GM21825 (cell line): ENCODE measurements around the gene PSTPIP1.

ENCODE experiments used
- ATAC-seq: cut with Tn5 transposase; IDR thresholded peaks from one replicate; pipeline ENCODE4 v1.9.1; 2021; ENCODE audit warnings: mild to moderate bottlenecking, moderate library complexity; ENCODE audit not compliant: unreplicated experiment

Gene PSTPIP1

DNA sequence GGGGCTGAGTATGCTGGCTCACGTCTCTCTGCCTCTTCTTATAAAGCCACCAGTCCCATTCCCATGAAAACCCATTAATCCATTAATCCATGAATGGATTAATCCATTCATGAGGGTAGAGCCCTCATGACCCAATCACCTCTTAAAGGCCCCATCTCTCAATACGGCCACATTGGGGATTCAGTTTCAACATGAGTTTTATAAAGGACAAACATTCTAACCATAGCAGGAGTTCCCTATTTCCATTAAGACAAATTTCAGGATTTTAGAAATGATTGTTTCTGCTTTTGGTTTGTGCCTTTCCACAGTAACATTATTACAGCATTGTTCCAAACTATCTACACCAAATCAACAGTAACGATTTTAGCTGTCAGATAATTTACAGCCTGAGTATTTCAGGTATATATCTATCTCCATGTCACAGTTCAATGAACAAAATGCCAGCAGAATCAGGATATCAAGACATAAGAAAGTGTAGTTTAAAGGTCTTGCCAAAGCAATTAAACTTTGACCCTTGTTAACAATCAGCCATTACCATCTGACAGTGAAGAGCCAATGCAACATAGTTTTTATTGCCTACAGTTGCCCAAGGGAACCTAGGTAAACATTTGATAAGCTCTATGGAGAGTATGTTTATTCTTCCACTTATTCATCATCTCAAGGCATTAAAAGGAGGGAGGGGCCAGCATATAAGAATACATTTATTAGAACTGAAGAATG, 72.2 kb downstream of the PSTPIP1 start:
- ATAC-seq = no peak

- no peak for ATAC-seq
These were observed 72.9 kb downstream of the PSTPIP1 start for GRCh38 chr15:77067691-77068367.

DNA sequence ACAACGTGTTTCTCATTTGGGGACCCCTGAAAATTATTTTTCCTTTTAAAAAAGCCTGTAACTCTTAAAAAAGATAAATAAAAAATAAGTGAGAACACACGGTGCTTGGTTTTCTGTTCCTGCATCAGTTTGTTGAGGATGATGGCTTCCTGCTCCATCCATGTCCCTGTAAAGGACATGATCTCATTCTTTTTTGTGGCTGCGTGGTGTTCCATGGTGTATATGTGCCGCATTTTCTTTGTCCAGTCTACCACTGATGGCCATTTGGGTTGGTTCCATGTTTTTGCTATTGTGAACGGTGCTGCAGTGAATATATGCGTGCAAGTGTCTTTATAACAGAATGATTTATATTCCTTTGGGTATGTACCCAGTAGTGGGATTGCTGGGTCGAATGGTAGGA, 73.7 kb downstream of the PSTPIP1 start:
- ATAC-seq = no peak

DNA sequence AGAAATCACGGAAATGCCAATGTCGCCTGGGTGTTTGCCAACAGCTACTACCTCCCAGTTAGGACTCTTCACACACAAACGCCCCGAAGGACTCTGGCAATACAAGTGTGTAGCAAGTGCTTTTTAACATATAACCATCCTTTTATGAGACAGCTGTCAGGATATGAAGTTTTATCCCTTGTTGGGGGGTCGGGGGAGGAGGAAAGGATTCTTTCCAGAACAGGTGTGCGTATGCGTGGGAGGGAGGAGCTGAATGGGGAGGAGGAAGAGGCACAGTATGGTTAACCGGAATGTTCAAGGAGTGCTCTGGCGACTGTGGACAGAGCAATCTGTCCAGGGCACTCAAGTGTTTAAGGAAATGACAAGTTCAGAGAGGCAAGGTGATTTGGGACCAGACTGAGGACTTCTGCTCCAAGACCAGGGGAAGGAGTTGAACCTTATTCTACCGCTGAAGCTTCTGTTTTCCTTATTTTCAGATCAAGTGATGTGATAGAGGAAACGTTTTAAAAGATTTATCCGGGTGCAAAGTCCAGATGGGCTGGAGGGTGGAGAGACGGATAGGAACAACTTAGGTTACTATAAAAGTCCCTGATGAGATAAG, 74.7 kb downstream of the PSTPIP1 start:
- no peak for ATAC-seq

GRCh38 chr15:77070180-77070494, 75.2 kb downstream of the PSTPIP1 start:
- no peak for ATAC-seq

GRCh38 chr15:77070495-77071304, 75.8 kb downstream of the PSTPIP1 start, which contains the start of gene TSPAN3:
Gene TSPAN3 (minus strand): TSS chr15:77071109. CDS start chr15:77070954, 155 bp downstream.
- ATAC-seq = peak; percentile 91

GRCh38 chr15:77071305-77072223, 76.6 kb downstream of the PSTPIP1 start:
- ATAC-seq = no peak

DNA sequence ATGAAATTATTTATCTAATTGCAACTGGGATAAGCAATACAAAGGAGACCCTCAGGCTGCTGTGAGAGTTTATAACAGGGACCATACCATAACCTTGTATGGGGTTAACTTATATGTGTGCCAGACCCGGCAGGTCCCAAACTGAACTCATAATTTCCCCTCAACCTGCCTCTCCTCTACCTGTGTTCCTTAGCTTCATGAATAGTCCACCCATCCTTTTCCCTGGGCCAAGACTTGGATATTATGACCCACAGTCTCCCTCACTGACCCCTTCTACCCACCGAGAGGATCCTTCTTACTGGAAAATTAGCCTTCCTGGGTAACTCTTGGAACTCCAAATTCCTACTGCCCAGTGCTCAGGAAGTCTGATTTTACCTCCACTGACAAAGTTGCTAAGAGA, 79.4 kb downstream of the PSTPIP1 start:
- no peak for ATAC-seq

DNA sequence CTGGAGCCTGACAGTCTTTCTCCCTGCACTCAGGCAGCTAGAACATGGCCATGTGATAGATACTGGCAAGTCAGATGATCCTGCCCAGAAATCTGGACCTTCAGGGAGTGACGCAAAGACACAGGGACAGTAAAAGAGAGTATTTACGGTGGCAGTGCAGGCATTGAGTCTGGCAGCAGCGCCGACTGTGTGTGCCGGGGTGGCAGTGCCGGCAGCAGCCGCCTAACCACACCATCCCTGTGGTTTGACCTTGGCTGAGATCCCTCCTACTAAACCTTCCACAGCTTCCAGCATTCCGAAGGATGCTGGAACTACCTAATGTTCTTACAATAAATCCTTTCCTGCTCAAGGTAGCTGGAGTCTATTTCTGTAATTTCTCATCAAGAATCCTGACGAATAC, 80.6 kb downstream of the PSTPIP1 start:
- ATAC-seq = no peak

- no peak for ATAC-seq
These were observed 81.5 kb downstream of the PSTPIP1 start for GRCh38 chr15:77076323-77076915.

DNA sequence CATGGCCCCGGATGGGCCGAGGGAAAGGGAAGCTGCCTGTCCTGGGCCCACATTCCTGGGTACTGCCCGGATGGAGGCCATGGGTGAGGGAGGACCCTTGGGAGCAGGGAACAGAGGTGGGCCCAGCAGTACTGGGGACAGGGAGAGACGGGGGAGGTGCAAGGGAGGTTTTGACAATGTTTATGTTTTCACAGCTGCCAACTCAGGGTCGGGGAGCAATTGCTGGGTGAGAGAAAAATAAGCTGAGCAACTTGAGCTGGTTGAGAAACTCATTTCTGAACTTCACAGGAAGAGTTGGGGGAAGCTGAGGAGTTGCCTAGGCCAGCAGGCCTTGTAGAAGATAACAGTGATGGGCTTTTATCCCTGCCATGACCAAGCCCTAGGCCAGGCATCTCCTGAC, 87.0 kb downstream of the PSTPIP1 start:
- no peak for ATAC-seq

GRCh38 chr15:77083381-77084160, 88.6 kb downstream of the PSTPIP1 start:
- ATAC-seq = peak; percentile 74

DNA sequence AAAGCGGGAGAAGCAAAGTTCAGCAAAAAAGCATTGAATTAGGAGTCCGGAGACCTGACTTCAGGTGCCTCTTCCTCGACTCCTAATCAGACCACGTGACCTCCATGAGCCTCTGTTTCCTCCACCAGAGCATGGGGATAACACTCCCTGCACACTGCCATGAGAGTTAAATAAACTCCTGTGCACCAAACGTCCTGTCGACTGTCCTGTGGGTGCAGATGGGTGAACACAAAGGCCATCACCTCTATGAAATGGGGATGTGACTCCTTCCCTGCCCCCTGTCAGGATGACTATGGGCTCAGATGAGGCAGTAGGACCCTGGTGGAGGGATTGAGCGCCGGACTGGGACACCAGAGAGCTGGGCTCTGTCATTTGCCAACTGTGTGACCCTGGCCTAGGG, 89.5 kb downstream of the PSTPIP1 start:
- ATAC-seq = no peak

GRCh38 chr15:77085297-77085696, 90.4 kb downstream of the PSTPIP1 start:
- no peak for ATAC-seq
